Measurements from ENCODE around the gene DUOXA1. TPM values are rescaled to one million over a fixed set of nuclear protein-coding genes. Genes with fewer than 3 reads are reported as not detected.

DUOXA1 gene
- total RNA-seq, 1 donor, result 0.36 TPM

DNA sequence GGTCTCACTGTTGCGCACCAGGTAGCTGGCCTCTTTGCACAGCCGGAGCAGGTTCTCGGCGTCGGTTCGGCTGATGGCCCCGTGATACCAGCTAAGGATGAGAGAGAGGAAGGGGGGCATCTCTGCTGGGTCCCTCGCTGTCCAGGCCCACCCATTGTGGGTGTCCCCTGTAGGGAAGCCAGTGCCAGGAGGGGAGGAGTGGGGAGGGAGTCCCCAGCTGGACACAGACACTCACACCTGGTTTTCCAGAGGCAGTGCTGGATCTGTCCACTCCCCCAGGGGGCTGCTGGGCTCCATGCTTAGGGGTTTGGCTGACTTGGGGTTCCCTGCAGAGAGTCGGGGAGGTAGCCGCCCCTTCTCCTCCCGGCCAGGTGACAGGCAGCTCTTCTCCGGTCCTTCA, 42.2 kb upstream of the DUOXA1 start:
- no peaks in the 10 kb centered on the region for H3K79me2 ChIP-seq (ENCODE audit: insufficient read depth, low read length)
- H3K27me3 ChIP-seq (ENCODE audit: insufficient read depth, low read length), result no peaks in the 10 kb centered on the region
- no peaks in the 10 kb centered on the region for H3K36me3 ChIP-seq (ENCODE audit: insufficient read depth, low read length)
- H3K9me3 ChIP-seq (ENCODE audit: low read depth, low read length), result no peaks in the 10 kb centered on the region
- H2AFZ ChIP-seq (ENCODE audit: low read length), result no peak overlapping the region
- no peak overlapping the region for H3K4me2 ChIP-seq (ENCODE audit: insufficient read depth, low read length)
- TF ChIP-seq, protein P1, sequence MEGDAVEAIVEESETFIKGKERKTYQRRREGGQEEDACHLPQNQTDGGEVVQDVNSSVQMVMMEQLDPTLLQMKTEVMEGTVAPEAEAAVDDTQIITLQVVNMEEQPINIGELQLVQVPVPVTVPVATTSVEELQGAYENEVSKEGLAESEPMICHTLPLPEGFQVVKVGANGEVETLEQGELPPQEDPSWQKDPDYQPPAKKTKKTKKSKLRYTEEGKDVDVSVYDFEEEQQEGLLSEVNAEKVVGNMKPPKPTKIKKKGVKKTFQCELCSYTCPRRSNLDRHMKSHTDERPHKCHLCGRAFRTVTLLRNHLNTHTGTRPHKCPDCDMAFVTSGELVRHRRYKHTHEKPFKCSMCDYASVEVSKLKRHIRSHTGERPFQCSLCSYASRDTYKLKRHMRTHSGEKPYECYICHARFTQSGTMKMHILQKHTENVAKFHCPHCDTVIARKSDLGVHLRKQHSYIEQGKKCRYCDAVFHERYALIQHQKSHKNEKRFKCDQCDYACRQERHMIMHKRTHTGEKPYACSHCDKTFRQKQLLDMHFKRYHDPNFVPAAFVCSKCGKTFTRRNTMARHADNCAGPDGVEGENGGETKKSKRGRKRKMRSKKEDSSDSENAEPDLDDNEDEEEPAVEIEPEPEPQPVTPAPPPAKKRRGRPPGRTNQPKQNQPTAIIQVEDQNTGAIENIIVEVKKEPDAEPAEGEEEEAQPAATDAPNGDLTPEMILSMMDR (IDR thresholded peaks at IDR 0.05; ENCODE audit: extremely low read depth, low read depth, low read length), result no peak
- H3K27ac ChIP-seq (ENCODE audit: low read depth, low read length), result no peak overlapping the region
- peak; percentile 73 for DNase-seq (ENCODE audit: insufficient read length, low spot score, missing footprints)
- no peak overlapping the region for H3K4me3 ChIP-seq (ENCODE audit: insufficient read depth, low read length)
- H4K20me1 ChIP-seq (ENCODE audit: insufficient read depth, low read length), result no peaks in the 10 kb centered on the region
- no peaks in the 10 kb centered on the region for H3K4me1 ChIP-seq (ENCODE audit: insufficient read depth, low read length)

DNA sequence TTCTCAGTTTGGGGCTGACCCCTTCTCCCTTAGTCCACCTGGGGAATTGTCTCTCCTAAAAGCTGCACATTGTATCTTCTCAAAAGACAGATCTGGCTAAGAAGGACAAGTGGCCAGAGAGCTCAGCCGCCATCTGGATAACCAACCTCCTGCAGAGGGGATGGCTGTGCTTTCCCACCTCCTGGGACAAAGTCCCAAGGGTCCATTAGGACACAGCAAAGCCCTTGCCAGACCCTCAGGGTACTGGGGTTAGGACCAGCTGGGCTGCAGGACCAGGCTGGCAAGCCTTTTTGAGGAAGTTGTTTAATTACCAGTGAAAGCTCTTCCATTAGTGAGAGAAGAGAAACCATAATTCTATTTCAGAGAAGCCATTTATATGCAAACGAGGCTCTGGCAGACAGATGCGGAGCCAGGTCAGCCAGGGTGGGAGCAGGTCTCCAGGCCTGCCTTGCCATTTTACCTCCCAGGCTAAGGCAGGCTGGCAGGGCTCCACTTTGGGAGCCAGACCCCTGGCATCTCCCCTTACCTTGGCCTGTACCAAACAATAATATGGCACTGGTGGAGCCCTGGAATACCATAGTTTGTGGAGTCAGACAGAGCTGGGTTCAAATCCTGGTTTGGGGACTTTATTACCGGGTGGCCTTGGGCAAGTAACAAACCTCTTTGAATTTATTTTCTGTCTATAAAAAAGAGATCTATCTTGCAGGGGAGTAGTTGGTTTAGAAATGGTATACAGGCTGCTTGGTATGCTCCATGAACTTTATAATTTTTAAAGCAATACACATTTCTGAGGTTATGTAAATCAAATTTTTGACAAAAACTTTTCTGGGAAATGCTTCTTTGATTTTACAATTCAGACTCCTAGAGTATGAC, 40.2 kb upstream of the DUOXA1 start:
- no peak overlapping the region for H3K4me3 ChIP-seq (ENCODE audit: insufficient read depth, low read length)
- DNase-seq (ENCODE audit: insufficient read length, low spot score, missing footprints), result peak; percentile 57
- H3K27me3 ChIP-seq (ENCODE audit: insufficient read depth, low read length), result no peaks in the 10 kb centered on the region
- no peak overlapping the region for H2AFZ ChIP-seq (ENCODE audit: low read length)
- H3K27ac ChIP-seq (ENCODE audit: low read depth, low read length), result no peak overlapping the region
- TF ChIP-seq, protein P1 (IDR thresholded peaks at IDR 0.05; ENCODE audit: extremely low read depth, low read depth, low read length), result no peak
- H3K9me3 ChIP-seq (ENCODE audit: low read depth, low read length), result no peaks in the 10 kb centered on the region
- no peaks in the 10 kb centered on the region for H3K36me3 ChIP-seq (ENCODE audit: insufficient read depth, low read length)
- no peaks in the 10 kb centered on the region for H3K4me1 ChIP-seq (ENCODE audit: insufficient read depth, low read length)
- H4K20me1 ChIP-seq (ENCODE audit: insufficient read depth, low read length), result no peaks in the 10 kb centered on the region
- no peak overlapping the region for H3K4me2 ChIP-seq (ENCODE audit: insufficient read depth, low read length)
- no peaks in the 10 kb centered on the region for H3K79me2 ChIP-seq (ENCODE audit: insufficient read depth, low read length)

DNA sequence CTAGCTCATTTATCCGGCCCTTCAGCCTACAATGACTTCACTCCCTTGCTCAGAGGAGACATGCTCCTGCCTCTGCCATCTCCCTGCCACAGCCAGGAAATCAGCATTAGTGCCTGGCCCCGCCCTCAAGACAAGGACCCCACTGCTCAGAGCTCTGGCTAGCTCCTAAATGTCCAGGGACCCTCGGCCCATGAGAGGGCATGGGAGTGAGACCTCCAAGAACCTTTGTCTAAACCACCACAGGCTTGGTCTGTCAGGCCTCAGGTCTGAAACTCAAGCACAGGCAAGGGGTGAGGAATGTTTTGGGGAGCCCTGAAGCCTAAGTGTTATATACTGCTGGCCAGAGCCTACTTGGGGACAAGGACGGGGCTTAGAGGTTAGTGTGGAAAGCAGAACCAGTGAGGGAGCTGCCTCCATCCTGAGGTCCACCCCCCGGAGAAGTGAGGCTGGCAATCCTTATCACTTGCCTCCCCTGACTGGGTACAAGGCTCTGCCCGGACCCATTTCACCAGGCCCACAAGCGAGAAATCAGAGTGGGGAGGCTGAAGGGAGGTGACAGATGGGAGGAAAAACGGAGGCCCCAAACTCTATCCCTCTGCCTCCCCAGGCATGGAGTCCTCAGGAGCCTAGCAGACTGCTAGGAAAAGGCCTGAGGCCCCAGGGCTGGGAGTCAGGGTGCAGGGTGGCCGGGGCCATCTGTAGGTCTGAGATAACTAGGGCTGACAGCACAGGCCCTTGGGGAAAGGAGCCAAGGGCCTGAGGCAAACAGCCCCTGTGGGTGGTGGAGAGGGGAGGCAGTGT, 39.3 kb upstream of the DUOXA1 start:
- H3K4me3 ChIP-seq (ENCODE audit: insufficient read depth, low read length), result no peak overlapping the region
- no peaks in the 10 kb centered on the region for H3K36me3 ChIP-seq (ENCODE audit: insufficient read depth, low read length)
- H4K20me1 ChIP-seq (ENCODE audit: insufficient read depth, low read length), result no peaks in the 10 kb centered on the region
- H3K4me2 ChIP-seq (ENCODE audit: insufficient read depth, low read length), result no peak overlapping the region
- TF ChIP-seq, protein P1 (IDR thresholded peaks at IDR 0.05; ENCODE audit: extremely low read depth, low read depth, low read length), result no peak
- no peaks in the 10 kb centered on the region for H3K79me2 ChIP-seq (ENCODE audit: insufficient read depth, low read length)
- H3K27me3 ChIP-seq (ENCODE audit: insufficient read depth, low read length), result no peaks in the 10 kb centered on the region
- H3K9me3 ChIP-seq (ENCODE audit: low read depth, low read length), result no peaks in the 10 kb centered on the region
- no peak overlapping the region for H2AFZ ChIP-seq (ENCODE audit: low read length)
- no peak overlapping the region for H3K27ac ChIP-seq (ENCODE audit: low read depth, low read length)
- H3K4me1 ChIP-seq (ENCODE audit: insufficient read depth, low read length), result no peaks in the 10 kb centered on the region
- peak; percentile 68 for DNase-seq (ENCODE audit: insufficient read length, low spot score, missing footprints)

DNA sequence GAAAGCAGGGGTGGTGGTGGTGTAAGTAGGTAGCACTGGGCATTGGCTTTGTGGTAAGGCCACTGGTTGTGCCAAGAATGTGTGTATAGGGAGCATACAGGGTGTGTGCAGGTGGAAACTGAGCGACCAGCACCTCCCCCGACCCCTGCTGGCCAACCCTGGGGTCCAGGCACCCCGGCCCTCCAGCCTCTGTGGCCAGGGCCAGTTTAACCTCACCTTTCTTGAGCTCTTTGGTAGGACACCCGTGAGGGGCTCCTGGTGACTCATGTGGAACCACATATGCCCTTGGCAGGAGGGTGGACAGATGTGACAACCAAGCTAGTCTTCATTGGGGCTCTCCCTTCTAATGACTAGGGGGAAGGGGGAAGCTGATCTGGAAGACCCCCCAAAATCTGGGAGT, 38.6 kb upstream of the DUOXA1 start:
- H3K4me1 ChIP-seq (ENCODE audit: insufficient read depth, low read length), result peaks cover 3% of the 10 kb centered on the region
- H3K9me3 ChIP-seq (ENCODE audit: low read depth, low read length), result no peaks in the 10 kb centered on the region
- TF ChIP-seq, protein P1 (IDR thresholded peaks at IDR 0.05; ENCODE audit: extremely low read depth, low read depth, low read length), result no peak
- H4K20me1 ChIP-seq (ENCODE audit: insufficient read depth, low read length), result no peaks in the 10 kb centered on the region
- no peaks in the 10 kb centered on the region for H3K27me3 ChIP-seq (ENCODE audit: insufficient read depth, low read length)
- H3K27ac ChIP-seq (ENCODE audit: low read depth, low read length), result no peak overlapping the region
- H3K79me2 ChIP-seq (ENCODE audit: insufficient read depth, low read length), result no peaks in the 10 kb centered on the region
- no peak overlapping the region for H2AFZ ChIP-seq (ENCODE audit: low read length)
- DNase-seq (ENCODE audit: insufficient read length, low spot score, missing footprints), result peak; percentile 51
- no peak overlapping the region for H3K4me3 ChIP-seq (ENCODE audit: insufficient read depth, low read length)
- no peak overlapping the region for H3K4me2 ChIP-seq (ENCODE audit: insufficient read depth, low read length)
- no peaks in the 10 kb centered on the region for H3K36me3 ChIP-seq (ENCODE audit: insufficient read depth, low read length)
